K562 (cell line): ENCODE results near the gene AIMP1. TPM values are rescaled to one million over a fixed set of nuclear protein-coding genes. Genes with fewer than 3 reads are reported as not detected.

Source experiments
- ATAC-seq: fragments of 200-7000 bp; cut with Tn5 transposase; 3 replicates; pipeline ENCODE4 v1.9.1; 2020; ENCODE audit warnings: moderate library complexity
- BruUV-seq: library from RNA; stranded (reverse); fragments of 400-500 nt; replicated peaks from 2 replicates; lab custom pipeline; 2021; lab: Mats Ljungman, UMichigan
- CTCF ChIA-PET: fragments of 300-600 bp; formaldehyde crosslinking; extraction: SDS; loops from one replicate; lab custom pipeline; 2021; ENCODE audit warnings: low intra/inter-chr PET ratio; lab: Yijun Ruan, JAX
- POLR2A ChIA-PET: fragments of 300-600, 350-650 bp; sonication (Branson Sonifier 250); formaldehyde crosslinking; extraction: SDS; loops from one replicate; lab custom pipeline; 2021; ENCODE audit warnings: antibody characterized with exemption, inconsistent platforms; lab: Yijun Ruan, JAX
- DNase-seq, 4 experiments: peaks; one replicate each; pipeline versions ENCODE4 v3.0.0 to v3.0.0-alpha.2; 2011 to 2018; ENCODE audit warnings: low spot score in 3 of 4, mixed read lengths in 3 of 4; ENCODE audit errors: extremely low read depth in 1 of 4
- FAIRE-seq: peaks from 2 replicates; lab custom pipeline; 2011; peaks lifted over from hg19 to GRCh38; lab: Jason Lieb, UNC
- H2AFZ ChIP-seq: 2 replicates; pipeline ENCODE4 v1.6.0; 2011; ENCODE audit warnings: low read depth, low read length, control low read depth, inconsistent platforms
- H3K27ac ChIP-seq: fragments of 200-600 bp; 3 replicates; pipeline ENCODE4 v1.8.0; 2011; ENCODE audit warnings: low read depth, mild to moderate bottlenecking, control low read depth, inconsistent platforms, low read length, moderate library complexity, mixed read lengths; ENCODE audit errors: extremely low read depth
- H3K27me3 ChIP-seq, 2 experiments: fragments of 300-600 bp in 1 of 2; 2 replicates in 1 of 2; 3 replicates in 1 of 2; pipeline versions ENCODE4 v1.6.0 to v1.8.0; 2011; ENCODE audit warnings: inconsistent platforms in 2 of 2, low read length in 2 of 2, mild to moderate bottlenecking in 1 of 2, mixed read lengths in 1 of 2, moderate library complexity in 1 of 2; ENCODE audit not compliant: control insufficient read depth in 2 of 2, insufficient read depth in 2 of 2
- H3K36me3 ChIP-seq: fragments of 300-600 bp; 3 replicates; pipeline ENCODE4 v1.8.0; 2011; ENCODE audit warnings: mild to moderate bottlenecking, low read length, inconsistent platforms; ENCODE audit not compliant: control insufficient read depth, insufficient read depth
- H3K4me1 ChIP-seq, 2 experiments: fragments of 200-600 bp in 1 of 2; replicated peaks in 1 of 2; 2 replicates in 1 of 2; 3 replicates in 1 of 2; pipeline versions ENCODE4 v1.5.1 to v1.8.0; 2011; ENCODE audit warnings: inconsistent platforms in 2 of 2, low read length in 2 of 2, mild to moderate bottlenecking in 1 of 2, mixed read lengths in 1 of 2, moderate library complexity in 1 of 2; ENCODE audit not compliant: control insufficient read depth in 2 of 2, insufficient read depth in 2 of 2
- H3K4me2 ChIP-seq: 2 replicates; pipeline ENCODE4 v1.6.1; 2011; ENCODE audit warnings: low read length, control low read depth, inconsistent platforms, mixed read lengths; ENCODE audit not compliant: insufficient read depth
- H3K4me3 ChIP-seq: fragments of 200-600 bp; sonication (generic), shearing (Covaris generic); 2 replicates; pipeline ENCODE4 v1.5.1; 2016; ENCODE audit warnings: control low read depth, inconsistent platforms
- H3K79me2 ChIP-seq: fragments of 200-600 bp; 3 replicates; pipeline ENCODE4 v1.8.0; 2011; ENCODE audit warnings: low read length, inconsistent platforms; ENCODE audit not compliant: control insufficient read depth, insufficient read depth
- H3K9ac ChIP-seq, 2 experiments: 2 replicates each; pipeline versions ENCODE4 v1.6.0 to v1.6.1; 2011; ENCODE audit warnings: low read depth in 2 of 2, low read length in 2 of 2, control low read depth in 1 of 2, inconsistent platforms in 1 of 2, mild to moderate bottlenecking in 1 of 2, mixed read lengths in 1 of 2; ENCODE audit not compliant: insufficient read depth in 1 of 2
- H3K9me1 ChIP-seq: one replicate; pipeline ENCODE4 v1.6.0; 2011; ENCODE audit warnings: inconsistent platforms, mild to moderate bottlenecking, low read length, moderate library complexity; ENCODE audit not compliant: control insufficient read depth, insufficient read depth
- H3K9me3 ChIP-seq: replicated peaks from 2 replicates; pipeline ENCODE4 v1.5.1; 2011; ENCODE audit warnings: low read depth, low read length, inconsistent platforms; ENCODE audit not compliant: control insufficient read depth, insufficient read depth
- H4K20me1 ChIP-seq: replicated peaks from 2 replicates; pipeline ENCODE4 v1.6.1; 2011; ENCODE audit warnings: low read length, inconsistent platforms, mixed read lengths; ENCODE audit not compliant: control insufficient read depth, insufficient read depth
- DPF2 ChIP-seq: fragments of 450-650 bp; IDR thresholded peaks from 2 replicates; pipeline ENCODE4 v1.6.1; 2016
- HDAC3 ChIP-seq: fragments of 450-650 bp; IDR thresholded peaks from 2 replicates; pipeline ENCODE4 v1.6.1; 2018; ENCODE audit warnings: borderline replicate concordance, mild to moderate bottlenecking, moderate library complexity; ENCODE audit not compliant: partially characterized antibody
- LARP7 ChIP-seq: fragments of 450-650 bp; IDR thresholded peaks from 2 replicates; pipeline ENCODE4 v1.6.1; 2016
- MBD1 ChIP-seq: fragments of 250-450 bp; sonication (Bioruptor Pico); IDR thresholded peaks from 2 replicates; pipeline ENCODE4 v1.8.0; 2022; ENCODE audit warnings: inconsistent platforms
- NFYB ChIP-seq: IDR thresholded peaks from 2 replicates; pipeline ENCODE4 v1.6.1; 2011; ENCODE audit warnings: mild to moderate bottlenecking, moderate library complexity; ENCODE audit not compliant: insufficient read length; ENCODE audit errors: extremely low read depth
- NR1H2 ChIP-seq: sonication (generic); formaldehyde crosslinking; IDR thresholded peaks from 2 replicates; pipeline ENCODE4 v1.4.0; 2020; ENCODE audit warnings: mild to moderate bottlenecking, missing genetic modification reagents
- SPI1 ChIP-seq: IDR thresholded peaks from 2 replicates; pipeline ENCODE4 v1.6.1; 2011; ENCODE audit warnings: low read depth, low read length, control low read depth, borderline replicate concordance
- ZNF212 ChIP-seq: fragments of 450-650 bp; formaldehyde crosslinking; IDR thresholded peaks from 2 replicates; pipeline ENCODE4 v1.4.0; 2020; ENCODE audit warnings: mild to moderate bottlenecking
- WGBS: fragments of 100-300 bp; shearing (Covaris generic); methylation state at CpG from one replicate; pipeline ENCODE4 v1.1.6; 2016; ENCODE audit warnings: low coverage, mixed read lengths; ENCODE audit not compliant: insufficient coverage; ENCODE audit errors: missing lambda C conversion rate; 5-methylcytosine and 5-hydroxymethylcytosine counted together
- in situ Hi-C: fragments of 300-500 bp; cut with MboI; formaldehyde crosslinking; loops from 4 replicates; pipeline ENCODE4 v1.15.0; 2018; ENCODE audit warnings: inconsistent platforms, mixed read lengths
- intact Hi-C: fragments of 100-400 bp; cut with micrococcal nuclease; formaldehyde crosslinking; loops from 2 replicates; pipeline ENCODE4 v1.14.2; 2022
- polyA plus RNA-seq, 8 experiments: library from polyadenylated mRNA; depleted of rRNA in 4 of 8; stranded (reverse) in 5 of 8; unstranded in 3 of 8; fragments of >200 nt; fragmentation: Nextera tagmentation in 2 of 8; fragmentation: Illumina TruSeq in 1 of 8; extraction: Ambion mirVana in 2 of 8; extraction: Trizol in 1 of 8; gene quantifications; 2 replicates each; pipeline versions ENCODE4 v1.2.1 to v1.2.3, GENCODE V29; 2011 to 2014; ENCODE audit warnings: inconsistent platforms in 1 of 8, missing spikeins in 1 of 8
- total RNA-seq, 7 experiments: library from RNA; depleted of rRNA in 6 of 7; stranded (reverse); fragments of >200 nt in 6 of 7; fragmentation: Illumina TruSeq in 2 of 7; extraction: Trizol in 2 of 7; gene quantifications; 2 replicates each; pipeline versions ENCODE4 v1.2.1 to v1.2.3, GENCODE V29; 2011 to 2021; ENCODE audit warnings: low replicate concordance in 1 of 7

AIMP1 gene
- total and polyA plus RNA-seq, 9 of the 15 experiments (the other 6 are each of a cell fraction or from before 2014, with no cell fraction given): 39.9 to 141 (median 70.1) TPM

DNA sequence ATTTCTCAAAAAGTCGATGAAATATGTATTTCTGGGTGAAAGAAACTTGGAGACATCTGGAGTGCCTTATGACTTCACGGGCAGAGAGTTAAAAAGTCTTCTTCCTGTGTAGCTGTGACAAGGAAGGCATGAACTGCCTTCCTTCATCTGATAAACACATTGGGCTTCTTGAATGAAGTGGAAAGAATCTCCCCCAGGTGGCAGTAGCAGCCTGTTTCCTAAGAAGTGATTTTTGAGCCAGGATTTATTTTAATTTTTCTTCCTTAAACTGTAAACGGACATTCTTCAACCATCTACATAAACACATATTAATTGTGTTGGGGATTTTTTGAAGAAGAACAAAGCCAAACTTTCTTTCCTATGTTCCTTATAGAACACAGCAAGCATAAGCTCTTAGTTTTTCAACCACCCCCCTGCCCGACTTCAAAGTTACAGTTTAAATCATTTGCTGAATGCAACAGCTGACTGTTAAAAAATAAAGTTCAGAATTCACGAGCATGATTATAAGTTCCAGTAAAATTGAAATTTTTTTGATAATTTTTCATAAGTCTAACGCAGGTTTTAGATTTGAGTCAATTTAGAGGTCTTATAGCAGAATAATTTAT lies 53.2 kb downstream of the AIMP1 start (continued):
- TF ChIP-seq NR1H2 (no peak), NFYB (no peak)

GRCh38 chr4:106370214-106370613 lies 53.9 kb downstream of the AIMP1 start:
- 0% methylated on average over 2 of the region's 2 CpGs for WGBS
- Histone ChIP-seq H3K4me3 (no peak overlapping the region), H2AFZ (no peak overlapping the region), H3K9ac (no peak overlapping the region), H3K9me3 (no peaks in the 10 kb centered on the region), H3K79me2 (no peaks in the 10 kb centered on the region), H3K9me1 (no peaks in the 10 kb centered on the region), H3K4me2 (no peak overlapping the region)
- FAIRE-seq: no peak
- in situ Hi-C loops: no loop called here
- ChIA-PET CTCF (interaction anchor here (2.2 kb wide), 1 partner anchor 132 kb away, joined by 10 read pairs; no protein-coding TSS in a partner anchor), POLR2A (no interaction called here)
- TF ChIP-seq DPF2: no peak
- peak; percentile 58; the same call in 1 of the 2 replicates for TF ChIP-seq SPI1
- TF ChIP-seq, all 486 proteins: peak for 1
- intact Hi-C loops: no loop called here
- no peaks in the 10 kb centered on the region for H3K4me1 ChIP-seq
- ATAC-seq (no peak), DNase-seq (no peak)
- H3K27me3 ChIP-seq: no peaks in the 10 kb centered on the region
- H3K36me3 ChIP-seq: no peaks in the 10 kb centered on the region
- H3K27ac ChIP-seq: no peak overlapping the region
- BruUV-seq: no TSS peak
- H4K20me1 ChIP-seq: no peaks in the 10 kb centered on the region

DNA sequence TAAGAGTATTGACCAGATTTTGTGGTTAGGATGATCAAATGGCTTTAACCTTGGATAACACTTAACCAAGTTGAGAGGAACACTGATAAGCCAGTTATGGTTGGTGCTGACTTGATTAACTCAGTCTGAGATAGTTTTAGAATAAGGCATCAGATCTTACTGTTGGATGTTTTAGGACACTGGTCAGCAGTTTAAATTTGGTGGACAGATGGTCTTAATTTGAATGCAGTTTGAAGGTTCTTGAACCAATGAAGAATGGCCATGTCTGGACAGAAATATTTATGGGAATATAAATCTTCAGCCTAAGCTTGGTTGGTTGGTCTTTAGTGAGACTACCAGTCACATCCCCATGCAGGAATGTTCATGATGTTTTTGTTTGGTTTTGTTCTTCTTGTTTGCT lies 54.8 kb downstream of the AIMP1 start:
- no peaks in the 10 kb centered on the region for H3K4me1 ChIP-seq
- in situ Hi-C loops: no loop called here
- no peaks in the 10 kb centered on the region for H3K79me2 ChIP-seq
- no peak for ATAC-seq
- no peaks in the 10 kb centered on the region for H3K27me3 ChIP-seq
- no peaks in the 10 kb centered on the region for H4K20me1 ChIP-seq
- H3K4me2 ChIP-seq: no peak overlapping the region
- CTCF ChIA-PET: no interaction called here
- no peaks in the 10 kb centered on the region for H3K9me3 ChIP-seq
- intact Hi-C loops: no loop called here
- peak; percentile 40 for FAIRE-seq
- H3K4me3 ChIP-seq: no peak overlapping the region
- H2AFZ ChIP-seq: no peak overlapping the region
- no TSS peak for BruUV-seq
- H3K9me1 ChIP-seq: no peaks in the 10 kb centered on the region
- POLR2A ChIA-PET: interaction anchor here (0.5 kb wide), 1 partner anchor 853 kb away, joined by 3 read pairs; no protein-coding TSS in a partner anchor
- H3K9ac ChIP-seq: no peak overlapping the region
- no peak for DNase-seq
- H3K27ac ChIP-seq: no peak overlapping the region
- no peaks in the 10 kb centered on the region for H3K36me3 ChIP-seq
- TF ChIP-seq MBD1 (CRISPR knock-in tag) (no peak), LARP7 (no peak), ZNF212 (no peak), HDAC3 (no peak)
